Osteoblast (primary cell): ENCODE measurements around the gene ITGA3. TPM values are rescaled to one million over a fixed set of nuclear protein-coding genes. Genes with fewer than 3 reads are reported as not detected.
A peak's percentile ranks its signal among the peaks of the same experiment; 100 is the strongest.

Experiments
- DNase-seq: peaks from one replicate; pipeline ENCODE4 v3.0.0; 2011; ENCODE audit warnings: low spot score, mixed read lengths; ENCODE audit not compliant: insufficient read length; ENCODE audit errors: missing footprints
- H2AFZ ChIP-seq: 2 replicates; pipeline ENCODE4 v1.6.0; 2011; ENCODE audit warnings: mild to moderate bottlenecking, low read length
- H3K27ac ChIP-seq: 2 replicates; pipeline ENCODE4 v1.5.1; 2011; ENCODE audit warnings: mild to moderate bottlenecking, low read depth, low read length, moderate library complexity
- H3K27me3 ChIP-seq: 2 replicates; pipeline ENCODE4 v1.6.0; 2012; ENCODE audit warnings: mild to moderate bottlenecking, control low read depth, inconsistent platforms, low read length, moderate library complexity; ENCODE audit not compliant: insufficient read depth
- H3K36me3 ChIP-seq: 2 replicates; pipeline ENCODE4 v1.5.1; 2011; ENCODE audit warnings: mild to moderate bottlenecking, low read length, control low read depth, moderate library complexity; ENCODE audit not compliant: insufficient read depth
- H3K4me1 ChIP-seq: 2 replicates; pipeline ENCODE4 v1.5.1; 2011; ENCODE audit warnings: mild to moderate bottlenecking, low read length, control low read depth, moderate library complexity; ENCODE audit not compliant: insufficient read depth
- H3K4me2 ChIP-seq: 2 replicates; pipeline ENCODE4 v1.6.0; 2011; ENCODE audit warnings: mild to moderate bottlenecking, low read length; ENCODE audit not compliant: insufficient read depth
- H3K4me3 ChIP-seq: fragments of 200-600 bp; sonication (generic); 3 replicates; pipeline ENCODE4 v1.5.1; 2012; ENCODE audit warnings: mild to moderate bottlenecking, low read length, inconsistent platforms; ENCODE audit not compliant: insufficient read depth
- H3K79me2 ChIP-seq: 2 replicates; pipeline ENCODE4 v1.6.0; 2012; ENCODE audit warnings: mild to moderate bottlenecking, low read length, control low read depth, inconsistent platforms; ENCODE audit not compliant: insufficient read depth
- H3K9me3 ChIP-seq: 2 replicates; pipeline ENCODE4 v1.5.1; 2011; ENCODE audit warnings: low read depth, low read length, control low read depth
- H4K20me1 ChIP-seq: 2 replicates; pipeline ENCODE4 v1.6.0; 2012; ENCODE audit warnings: mild to moderate bottlenecking, low read length, control low read depth; ENCODE audit not compliant: insufficient read depth
- total RNA-seq: library from RNA; depleted of rRNA; stranded (reverse); fragments of >200 nt; gene quantifications from 2 replicates; pipeline ENCODE4 v1.2.3, GENCODE V29; 2012
- TF ChIP-seq, protein P1 (sequence below): IDR thresholded peaks from 2 replicates; pipeline ENCODE4 v1.5.1; 2011; ENCODE audit warnings: mild to moderate bottlenecking, low read depth, low read length, moderate library complexity; ENCODE audit errors: extremely low read depth

ITGA3 gene
- total RNA-seq, 1 donor = 81.4 TPM

DNA sequence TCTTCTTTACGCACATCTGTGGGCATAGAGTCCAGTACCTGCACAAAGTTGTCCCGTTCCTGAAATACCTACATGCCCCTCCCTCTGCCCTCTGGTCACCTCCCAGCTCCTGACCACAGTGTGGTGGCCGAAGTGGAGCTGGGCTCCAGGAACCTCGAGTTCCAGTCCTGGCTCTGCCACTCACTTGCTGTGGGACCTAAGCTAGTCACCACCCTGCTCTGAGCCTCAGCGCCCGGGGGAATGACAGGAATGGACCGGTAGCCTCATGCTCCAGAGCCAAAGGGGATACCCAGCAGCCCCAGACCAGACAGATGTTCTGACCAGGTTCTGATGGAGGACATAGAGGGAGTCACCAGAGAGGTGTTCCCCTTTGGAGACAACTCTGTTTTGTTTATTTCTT is 26.7 kb upstream of the ITGA3 start:
- no peak overlapping the region for H3K27ac ChIP-seq
- H3K4me1 ChIP-seq = peaks cover 35% of the 10 kb centered on the region
- TF ChIP-seq, protein P1, sequence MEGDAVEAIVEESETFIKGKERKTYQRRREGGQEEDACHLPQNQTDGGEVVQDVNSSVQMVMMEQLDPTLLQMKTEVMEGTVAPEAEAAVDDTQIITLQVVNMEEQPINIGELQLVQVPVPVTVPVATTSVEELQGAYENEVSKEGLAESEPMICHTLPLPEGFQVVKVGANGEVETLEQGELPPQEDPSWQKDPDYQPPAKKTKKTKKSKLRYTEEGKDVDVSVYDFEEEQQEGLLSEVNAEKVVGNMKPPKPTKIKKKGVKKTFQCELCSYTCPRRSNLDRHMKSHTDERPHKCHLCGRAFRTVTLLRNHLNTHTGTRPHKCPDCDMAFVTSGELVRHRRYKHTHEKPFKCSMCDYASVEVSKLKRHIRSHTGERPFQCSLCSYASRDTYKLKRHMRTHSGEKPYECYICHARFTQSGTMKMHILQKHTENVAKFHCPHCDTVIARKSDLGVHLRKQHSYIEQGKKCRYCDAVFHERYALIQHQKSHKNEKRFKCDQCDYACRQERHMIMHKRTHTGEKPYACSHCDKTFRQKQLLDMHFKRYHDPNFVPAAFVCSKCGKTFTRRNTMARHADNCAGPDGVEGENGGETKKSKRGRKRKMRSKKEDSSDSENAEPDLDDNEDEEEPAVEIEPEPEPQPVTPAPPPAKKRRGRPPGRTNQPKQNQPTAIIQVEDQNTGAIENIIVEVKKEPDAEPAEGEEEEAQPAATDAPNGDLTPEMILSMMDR = no peak
- H2AFZ ChIP-seq = no peak overlapping the region
- no peak for DNase-seq
- H3K4me3 ChIP-seq = no peak overlapping the region
- H3K27me3 ChIP-seq = no peaks in the 10 kb centered on the region
- H4K20me1 ChIP-seq = no peaks in the 10 kb centered on the region
- H3K9me3 ChIP-seq = no peaks in the 10 kb centered on the region
- H3K36me3 ChIP-seq = no peaks in the 10 kb centered on the region
- H3K79me2 ChIP-seq = peaks cover 5% of the 10 kb centered on the region
- H3K4me2 ChIP-seq = no peak overlapping the region

DNA sequence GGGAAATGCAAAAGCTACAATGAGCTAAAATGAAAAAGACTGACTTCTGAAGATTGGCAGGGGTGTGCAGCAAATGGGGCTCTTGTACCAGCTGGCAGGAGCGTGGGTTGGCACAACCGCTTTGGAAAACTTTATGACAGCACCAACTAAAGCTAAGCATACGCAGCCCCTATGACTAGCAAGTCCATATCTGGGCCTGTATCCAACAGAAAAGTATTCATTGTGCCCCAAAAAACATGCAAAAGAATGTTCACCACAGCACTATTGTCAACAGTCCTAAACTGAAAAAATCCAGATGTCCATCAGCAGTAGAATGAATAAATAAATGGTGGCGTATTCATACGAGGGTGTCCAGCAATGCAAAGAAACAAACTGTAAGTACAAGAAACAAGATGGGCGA is 22.6 kb upstream of the ITGA3 start:
- H3K36me3 ChIP-seq = no peaks in the 10 kb centered on the region
- H3K27me3 ChIP-seq = no peaks in the 10 kb centered on the region
- DNase-seq = no peak
- no peaks in the 10 kb centered on the region for H4K20me1 ChIP-seq
- H2AFZ ChIP-seq = peak overlapping the region; percentile 44
- H3K27ac ChIP-seq = peak overlapping the region; percentile 54
- H3K9me3 ChIP-seq = no peaks in the 10 kb centered on the region
- H3K79me2 ChIP-seq = no peaks in the 10 kb centered on the region
- TF ChIP-seq, protein P1 = no peak
- H3K4me3 ChIP-seq = peak overlapping the region; percentile 49
- H3K4me1 ChIP-seq = peaks cover 40% of the 10 kb centered on the region
- H3K4me2 ChIP-seq = peak overlapping the region; percentile 76

DNA sequence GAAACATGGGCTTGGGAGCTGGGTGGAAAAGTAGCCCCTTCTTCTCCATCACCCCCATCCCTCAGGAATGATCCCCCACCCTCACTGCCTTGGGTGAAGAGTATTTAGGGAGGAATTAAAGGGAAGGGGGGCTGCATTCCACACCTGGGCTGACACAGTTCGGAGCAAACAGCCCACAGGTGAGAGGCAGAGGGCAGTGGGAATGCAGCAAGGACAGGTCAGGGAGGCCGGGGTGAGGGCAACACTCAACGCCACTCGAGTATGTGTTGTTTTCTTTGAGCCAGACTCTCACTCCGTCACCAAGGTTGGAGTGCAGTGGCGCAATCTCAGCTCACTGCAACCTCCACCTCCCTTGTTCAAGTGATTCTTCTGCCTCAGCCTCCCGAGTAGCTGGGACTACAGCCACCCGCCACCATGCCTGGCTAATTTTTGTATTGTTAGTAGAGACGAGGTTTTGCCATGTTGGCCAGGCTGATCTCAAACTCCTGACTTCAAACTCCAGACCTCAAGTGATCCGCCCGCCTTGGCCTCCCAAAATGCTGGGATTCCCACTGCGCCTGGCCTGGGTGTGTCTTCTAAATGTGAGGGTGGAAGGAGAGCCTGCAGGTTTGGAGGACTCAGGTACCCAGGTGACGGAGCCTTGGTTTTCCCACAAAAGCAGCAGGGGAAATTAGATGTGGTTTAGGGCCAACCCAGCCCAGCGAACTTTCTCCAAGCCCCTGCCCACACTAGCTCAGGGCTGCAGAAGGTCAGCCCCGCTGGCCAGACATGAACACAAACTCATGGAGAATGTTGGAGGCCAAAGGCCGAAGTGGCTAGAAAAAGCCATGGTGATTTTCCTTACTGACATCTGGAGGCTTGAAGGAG is 21.2 kb upstream of the ITGA3 start:
- H3K4me1 ChIP-seq = peaks cover 32% of the 10 kb centered on the region
- no peak overlapping the region for H3K4me3 ChIP-seq
- no peak overlapping the region for H2AFZ ChIP-seq

DNA sequence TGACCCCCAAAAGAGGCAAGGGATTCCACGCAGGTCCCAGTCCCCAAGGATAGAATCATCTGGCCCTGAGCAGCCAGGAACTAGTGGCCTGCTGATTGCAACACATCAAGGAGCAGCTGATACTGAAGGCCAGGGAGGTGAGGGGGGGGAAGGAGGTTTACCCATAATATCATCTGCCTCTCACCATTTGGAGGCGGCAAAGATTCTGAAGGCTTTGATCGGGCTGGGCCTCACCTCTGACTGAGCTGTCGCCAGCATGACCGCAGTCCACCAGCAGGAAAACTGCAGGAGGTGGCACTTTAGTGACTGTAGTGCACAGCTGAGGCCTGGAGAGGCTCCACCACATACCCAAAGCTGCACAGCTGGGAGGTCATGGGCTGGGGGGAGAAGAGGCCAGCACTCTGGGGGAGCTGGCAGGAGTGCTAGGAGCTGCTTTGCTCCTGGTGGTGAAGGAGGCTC is 20.5 kb upstream of the ITGA3 start:
- Histone ChIP-seq H3K4me3 (no peak overlapping the region), H3K4me2 (no peak overlapping the region), H4K20me1 (no peaks in the 10 kb centered on the region), H3K27ac (no peak overlapping the region), H3K4me1 (peaks cover 32% of the 10 kb centered on the region), H3K9me3 (no peaks in the 10 kb centered on the region), H3K27me3 (no peaks in the 10 kb centered on the region), H3K79me2 (no peaks in the 10 kb centered on the region), H3K36me3 (no peaks in the 10 kb centered on the region), H2AFZ (no peak overlapping the region)
- no peak for DNase-seq
- TF ChIP-seq, protein P1 = no peak

More for the DNA sequence above, 21.2 kb upstream of the ITGA3 start:
- no peaks in the 10 kb centered on the region for H3K9me3 ChIP-seq
- no peak for DNase-seq
- TF ChIP-seq, protein P1 = no peak
- H3K4me2 ChIP-seq = no peak overlapping the region
- H3K79me2 ChIP-seq = no peaks in the 10 kb centered on the region
- H3K36me3 ChIP-seq = no peaks in the 10 kb centered on the region
- H4K20me1 ChIP-seq = no peaks in the 10 kb centered on the region
- no peaks in the 10 kb centered on the region for H3K27me3 ChIP-seq
- H3K27ac ChIP-seq = no peak overlapping the region
